Neutrophil (primary cell): ENCODE results near the gene CD44.
A peak's percentile ranks its signal among the peaks of the same experiment; 100 is the strongest.
"Not testable (repeated sequence)": the region's sequence is repeated elsewhere in the genome, so short reads cannot be mapped to it uniquely, and the experiment has no call there.

ENCODE experiments used
- H3K27ac ChIP-seq: fragments of 200-600 bp; sonication (generic); 2 replicates; pipeline ENCODE4 v1.5.1; 2016; ENCODE audit warnings: mild to moderate bottlenecking, moderate library complexity
- H3K27me3 ChIP-seq: fragments of 200-600 bp; sonication (generic); 2 replicates; pipeline ENCODE4 v1.6.0; 2016; ENCODE audit warnings: mild to moderate bottlenecking
- H3K36me3 ChIP-seq: fragments of 200-600 bp; sonication (generic); 2 replicates; pipeline ENCODE4 v1.5.1; 2017
- H3K4me1 ChIP-seq, 2 experiments: fragments of 200-600 bp in 1 of 2; sonication (generic) in 1 of 2; 1 replicate in 1 of 2; 2 replicates in 1 of 2; pipeline versions ENCODE4 v1.5.1 to v1.6.1; 2013 to 2016; ENCODE audit warnings: low read depth in 1 of 2, low read length in 1 of 2, mild to moderate bottlenecking in 1 of 2, moderate library complexity in 1 of 2; ENCODE audit not compliant: control insufficient read depth in 1 of 2, insufficient read depth in 1 of 2
- H3K4me3 ChIP-seq, 2 experiments: fragments of 200-600 bp in 1 of 2; sonication (generic) in 1 of 2; 1 replicate in 1 of 2; 2 replicates in 1 of 2; pipeline ENCODE4 v1.5.1; 2013 to 2016; ENCODE audit warnings: low read depth in 1 of 2, low read length in 1 of 2, mild to moderate bottlenecking in 1 of 2, moderate library complexity in 1 of 2
- H3K9me3 ChIP-seq: fragments of 200-600 bp; sonication (generic); 2 replicates; pipeline ENCODE4 v1.5.1; 2016
- CTCF ChIP-seq: fragments of 200-600 bp; sonication (generic); IDR thresholded peaks from 2 replicates; pipeline ENCODE4 v1.5.1; 2016; ENCODE audit warnings: antibody characterized with exemption

CD44 gene

GRCh38 chr11:35138943-35139721 lies at the start of gene CD44:
TSS of gene CD44 (plus strand) at chr11:35139171. CDS start at chr11:35139304, 133 bp downstream.
- Histone ChIP-seq H3K27ac (peak within 1 kb of the TSS; percentile 90), H3K27me3 (no peaks in the 10 kb centered on the region), H3K4me1 (peaks cover 51 to 53% of the 10 kb centered on the region in 2 experiments), H3K4me3 (peak within 1 kb of the TSS; percentile 95 to 98), H3K9me3 (no peaks in the 10 kb centered on the region), H3K36me3 (no peaks in the 10 kb centered on the region)
- peak; percentile 6 for TF ChIP-seq CTCF

GRCh38 chr11:35089666-35090065 lies 49.3 kb upstream of the CD44 start:
- no peaks in the 10 kb centered on the region for H3K9me3 ChIP-seq
- no peak for TF ChIP-seq CTCF
- no peaks in the 10 kb centered on the region for H3K36me3 ChIP-seq
- H3K4me1 ChIP-seq, result peaks cover 8 to 13% of the 10 kb centered on the region in 2 experiments
- H3K27ac ChIP-seq, result no peak overlapping the region
- no peaks in the 10 kb centered on the region for H3K27me3 ChIP-seq
- H3K4me3 ChIP-seq, result no peak overlapping the region

- H3K4me3 ChIP-seq, result no peak overlapping the region
- no peak overlapping the region for H3K27ac ChIP-seq
- H3K9me3 ChIP-seq, result no peaks in the 10 kb centered on the region
- no peaks in the 10 kb centered on the region for H3K36me3 ChIP-seq
- no peak for TF ChIP-seq CTCF
- H3K4me1 ChIP-seq, result peaks cover 8 to 13% of the 10 kb centered on the region in 2 experiments
- H3K27me3 ChIP-seq, result no peaks in the 10 kb centered on the region
These were observed 48.8 kb upstream of the CD44 start for GRCh38 chr11:35090125-35090524.

- not testable (repeated sequence) for H3K4me3 ChIP-seq, H3K27me3 ChIP-seq, H3K36me3 ChIP-seq, H3K27ac ChIP-seq, H3K9me3 ChIP-seq
- H3K4me1 ChIP-seq, result peaks cover 8 to 13% of the 10 kb centered on the region in 2 experiments
These were observed 48.0 kb upstream of the CD44 start for GRCh38 chr11:35090991-35091390.

GRCh38 chr11:35096723-35097122 lies 42.2 kb upstream of the CD44 start:
- TF ChIP-seq CTCF, result no peak
- H3K4me3 ChIP-seq, result no peak overlapping the region

GRCh38 chr11:35097814-35098455 lies 41.0 kb upstream of the CD44 start:
- H3K27me3 ChIP-seq, result no peaks in the 10 kb centered on the region
- no peak overlapping the region for H3K27ac ChIP-seq
- H3K4me3 ChIP-seq, result no peak overlapping the region
- peaks cover 0 to 4% of the 10 kb centered on the region in 2 experiments for H3K4me1 ChIP-seq
- H3K9me3 ChIP-seq, result no peaks in the 10 kb centered on the region
- H3K36me3 ChIP-seq, result no peaks in the 10 kb centered on the region
- TF ChIP-seq CTCF, result no peak

More at GRCh38 chr11:35096723-35097122, 42.2 kb upstream of the CD44 start:
- no peaks in the 10 kb centered on the region for H3K36me3 ChIP-seq
- H3K9me3 ChIP-seq, result no peaks in the 10 kb centered on the region
- peaks cover 0 to 4% of the 10 kb centered on the region in 2 experiments for H3K4me1 ChIP-seq
- H3K27ac ChIP-seq, result no peak overlapping the region
- no peaks in the 10 kb centered on the region for H3K27me3 ChIP-seq
